WERI-Rb-1 (cell line): Measurements from ENCODE around the gene NAA16.

Experiments used
- DNase-seq: peaks from one replicate; pipeline ENCODE4 v3.0.0-alpha.2; 2020
- H3K27ac ChIP-seq: fragments of 250-450 bp; sonication (Bioruptor Pico); 2 replicates; pipeline ENCODE4 v1.5.1; 2020; ENCODE audit warnings: mild to moderate bottlenecking, moderate library complexity
- H3K27me3 ChIP-seq: fragments of 250-450 bp; sonication (Bioruptor Pico); 2 replicates; pipeline ENCODE4 v1.5.1; 2021; ENCODE audit warnings: mild to moderate bottlenecking, low read depth, moderate library complexity; ENCODE audit not compliant: insufficient read depth, severe bottlenecking
- H3K36me3 ChIP-seq: fragments of 250-450 bp; sonication (Bioruptor Pico); 2 replicates; pipeline ENCODE4 v1.5.1; 2020; ENCODE audit warnings: mild to moderate bottlenecking, moderate library complexity
- H3K4me3 ChIP-seq: 2 replicates; pipeline ENCODE4 v1.5.1; 2011; ENCODE audit warnings: low read depth, mild to moderate bottlenecking, control low read depth, low read length
- H3K9me3 ChIP-seq: fragments of 250-450 bp; sonication (Bioruptor Pico); 2 replicates; pipeline ENCODE4 v1.5.1; 2021; ENCODE audit warnings: mild to moderate bottlenecking, moderate library complexity; ENCODE audit not compliant: severe bottlenecking
- CTCF ChIP-seq: IDR thresholded peaks from 2 replicates; pipeline ENCODE4 v1.5.1; 2011; ENCODE audit warnings: low read depth, mild to moderate bottlenecking, control low read depth, inconsistent platforms, low read length

Gene NAA16

GRCh38 chr13:41386211-41386610, 75.1 kb downstream of the NAA16 start:
- TF ChIP-seq CTCF: no peak
- Histone ChIP-seq H3K27ac (no peak overlapping the region), H3K9me3 (no peaks in the 10 kb centered on the region), H3K4me3 (no peak overlapping the region), H3K27me3 (no peaks in the 10 kb centered on the region), H3K36me3 (no peaks in the 10 kb centered on the region)
- no peak for DNase-seq

GRCh38 chr13:41387576-41387975, 76.5 kb downstream of the NAA16 start:
- H3K27ac ChIP-seq: no peak overlapping the region
- H3K27me3 ChIP-seq: no peaks in the 10 kb centered on the region
- DNase-seq: no peak
- no peak for TF ChIP-seq CTCF
- no peaks in the 10 kb centered on the region for H3K36me3 ChIP-seq
- no peaks in the 10 kb centered on the region for H3K9me3 ChIP-seq
- H3K4me3 ChIP-seq: no peak overlapping the region

- H3K36me3 ChIP-seq: no peaks in the 10 kb centered on the region
- no peaks in the 10 kb centered on the region for H3K9me3 ChIP-seq
- TF ChIP-seq CTCF: no peak
- H3K27me3 ChIP-seq: no peaks in the 10 kb centered on the region
- H3K27ac ChIP-seq: no peak overlapping the region
- DNase-seq: no peak
- no peak overlapping the region for H3K4me3 ChIP-seq
These were observed 77.2 kb downstream of the NAA16 start for GRCh38 chr13:41388143-41388881.

- H3K27ac ChIP-seq: no peak overlapping the region
- no peak overlapping the region for H3K4me3 ChIP-seq
- DNase-seq: no peak
- no peaks in the 10 kb centered on the region for H3K36me3 ChIP-seq
- no peaks in the 10 kb centered on the region for H3K9me3 ChIP-seq
- TF ChIP-seq CTCF: no peak
- H3K27me3 ChIP-seq: no peaks in the 10 kb centered on the region
These were observed 78.5 kb downstream of the NAA16 start for GRCh38 chr13:41389580-41389979.

GRCh38 chr13:41394166-41394565, 83.1 kb downstream of the NAA16 start:
- Histone ChIP-seq H3K36me3 (no peaks in the 10 kb centered on the region), H3K27ac (no peak overlapping the region), H3K27me3 (no peaks in the 10 kb centered on the region), H3K4me3 (no peak overlapping the region), H3K9me3 (no peaks in the 10 kb centered on the region)
- no peak for DNase-seq
- no peak for TF ChIP-seq CTCF
